Measurements from ENCODE around the gene PTCRA. TPM values are rescaled to one million over a fixed set of nuclear protein-coding genes. Genes with fewer than 3 reads are reported as not detected.

PTCRA gene
- total and polyA plus RNA-seq, 2 donors (not counting 3 experiments of a cell fraction or from before 2014, with no cell fraction given) = not detected

- POLR2A ChIA-PET = no interaction called here
- H3K9me1 ChIP-seq (replicated peaks; ENCODE audit: control insufficient read depth, extremely low read depth, insufficient read depth, low read length) = no peaks in the 10 kb centered on the region
- no peak overlapping the region for H2AFZ ChIP-seq (ENCODE audit: low read depth, low read length)
- no peak overlapping the region for H3K4me3 ChIP-seq (replicated peaks in 1 of 3; ENCODE audit: insufficient read depth in 1 of 3, low read depth in 1 of 3, low read length in 3 of 3)
- no peak overlapping the region for H3K27ac ChIP-seq (ENCODE audit: insufficient read depth, low read depth, low read length)
- CTCF ChIA-PET = interaction anchor here (1.1 kb wide), 2 partner anchors 34 to 172 kb away, joined by 3 to 4 read pairs; no protein-coding TSS in a partner anchor
- peaks cover 0 to 4% of the 10 kb centered on the region in 2 experiments for H3K36me3 ChIP-seq (ENCODE audit: control insufficient read depth in 2 of 2, extremely low read depth in 1 of 2, insufficient read depth in 2 of 2, low read length in 2 of 2)
- TF ChIP-seq EZH2 (IDR thresholded peaks at IDR 0.05; ENCODE audit: borderline replicate concordance, low read depth, low read length, severe bottlenecking) (no peak), POLR2AphosphoS5 (IDR thresholded peaks at IDR 0.05; ENCODE audit: insufficient read depth, low read depth, low read length) (no peak), FOS (IDR thresholded peaks at IDR 0.05; ENCODE audit: borderline replicate concordance, insufficient read depth, low read length) (no peak), POLR2A (IDR thresholded peaks at IDR 0.05; ENCODE audit: low read depth, low read length) (no peak), GATA2 (IDR thresholded peaks at IDR 0.05; ENCODE audit: insufficient read depth, insufficient read length, low read depth, low read length) (no peak), MAX (IDR thresholded peaks at IDR 0.05; ENCODE audit: insufficient read depth, insufficient read length) (no peak), CTCF (IDR thresholded peaks at IDR 0.05; ENCODE audit: extremely low read depth in 1 of 2, insufficient read depth in 1 of 2, low read depth in 1 of 2, low read length in 2 of 2) (no peak), JUN (IDR thresholded peaks at IDR 0.05; ENCODE audit: borderline replicate concordance, insufficient read depth, insufficient read length, low read depth) (no peak), MYC (IDR thresholded peaks at IDR 0.05; ENCODE audit: low read depth, low read length) (no peak)
- no peaks in the 10 kb centered on the region for H4K20me1 ChIP-seq (replicated peaks; ENCODE audit: control insufficient read depth, extremely low read depth, insufficient read depth, low read length)
- no peak overlapping the region for H3K9ac ChIP-seq (replicated peaks; ENCODE audit: extremely low read depth, insufficient read depth, low read length)
- intact Hi-C loops (cut with micrococcal nuclease) (no loop called here), dilution Hi-C loops (cut with MboI; ENCODE audit: extremely low pct_ligation_motif_present, low sequenced_read_pairs) (no loop called here)
- DNase-seq (ENCODE audit: low read depth, low spot score) = no peak
- FAIRE-seq = no peak
- peaks cover 7% of the 10 kb centered on the region for H3K4me1 ChIP-seq (ENCODE audit: control insufficient read depth, extremely low read depth, insufficient read depth, low read length)
- no peaks in the 10 kb centered on the region for H3K9me3 ChIP-seq (replicated peaks; ENCODE audit: control insufficient read depth, insufficient read depth, low read length)
- H3K79me2 ChIP-seq (ENCODE audit: control insufficient read depth, insufficient read depth, low read length) = no peaks in the 10 kb centered on the region
- no peaks in the 10 kb centered on the region for H3K27me3 ChIP-seq (ENCODE audit: control insufficient read depth in 2 of 2, insufficient read depth in 2 of 2, low read length in 2 of 2)
- H3K4me2 ChIP-seq (ENCODE audit: insufficient read depth, low read length) = no peak overlapping the region
- no TSS peak for BruUV-seq (replicated peaks)
Measured at GRCh38 chr6:42971746-42972327, 56.0 kb downstream of the PTCRA start.

Data from endothelial cell of umbilical vein (primary cell).